Esophagus squamous epithelium (tissue), 5 donors: ENCODE data around the gene CLASP2. TPM values are rescaled to one million over a fixed set of nuclear protein-coding genes. Genes with fewer than 3 reads are reported as not detected.
"Not testable (repeated sequence)": the region's sequence is repeated elsewhere in the genome, so short reads cannot be mapped to it uniquely, and the experiment has no call there.

Experiments used
- DNase-seq: peaks from one replicate; lab custom pipeline; 2025; lab: John Stamatoyannopoulos, UW
- H3K27ac ChIP-seq, 4 donors: fragments of 200-600 bp; sonication (generic); one replicate each; pipeline ENCODE4 v1.5.1; 2016 to 2019; ENCODE audit warnings: mild to moderate bottlenecking in 1 of 4
- H3K27me3 ChIP-seq, 4 donors: fragments of 200-600 bp; sonication (generic); 1 replicate in 3 of 4; 2 replicates in 1 of 4; pipeline versions ENCODE4 v1.5.1 to v1.6.0; 2017 to 2021; ENCODE audit warnings: antibody characterized with exemption in 1 of 4
- H3K36me3 ChIP-seq, 3 donors: fragments of 200-600 bp; sonication (generic); one replicate each; pipeline ENCODE4 v1.5.1; 2016 to 2019
- H3K4me1 ChIP-seq, 3 donors: fragments of 200-600 bp; sonication (generic); one replicate each; pipeline ENCODE4 v1.5.1; 2017 to 2019
- H3K4me3 ChIP-seq, 4 donors: fragments of 200-600 bp; sonication (generic); 1 replicate in 3 of 4; 2 replicates in 1 of 4; pipeline ENCODE4 v1.5.1; 2016 to 2019; ENCODE audit warnings: mild to moderate bottlenecking in 2 of 4, moderate library complexity in 1 of 4
- H3K9me3 ChIP-seq, 3 donors: fragments of 200-600 bp; sonication (generic); one replicate each; pipeline ENCODE4 v1.5.1; 2016 to 2019
- POLR2A ChIP-seq, 4 donors: fragments of 450-650 bp; IDR thresholded peaks; one replicate each; pipeline ENCODE4 v1.6.1; 2017; ENCODE audit warnings: antibody characterized with exemption in 4 of 4, mild to moderate bottlenecking in 4 of 4, moderate library complexity in 3 of 4
- WGBS, 2 donors: methylation state at CpG; one replicate each; pipeline ENCODE4 v1.1.5; 2018; 5-methylcytosine and 5-hydroxymethylcytosine counted together
- intact Hi-C: fragments of 100-400 bp; cut with DNase I; formaldehyde crosslinking; loops from one replicate; pipeline ENCODE4 v1.15.0; 2022
- total RNA-seq, 4 donors: library from RNA; depleted of rRNA; stranded (reverse); fragments of >200 nt; gene quantifications; one replicate each; pipeline ENCODE4 v1.1.0, GENCODE V29; 2016
- TF ChIP-seq, protein P1 (sequence below), 6 experiments: fragments of 450-650 bp in 4 of 6; fragments of 200-600 bp in 2 of 6; sonication (generic) in 2 of 6; IDR thresholded peaks; one replicate each; pipeline ENCODE4 v1.5.1; 2016 to 2019; ENCODE audit warnings: antibody characterized with exemption in 6 of 6, mild to moderate bottlenecking in 4 of 6, moderate library complexity in 4 of 6
- donor health status: DM: yes; HTN: yes; CAD: no.

The CLASP2 gene
- total RNA-seq, 4 donors from 2014 or later: 16.7 to 49.4 (median 32.1) TPM

DNA sequence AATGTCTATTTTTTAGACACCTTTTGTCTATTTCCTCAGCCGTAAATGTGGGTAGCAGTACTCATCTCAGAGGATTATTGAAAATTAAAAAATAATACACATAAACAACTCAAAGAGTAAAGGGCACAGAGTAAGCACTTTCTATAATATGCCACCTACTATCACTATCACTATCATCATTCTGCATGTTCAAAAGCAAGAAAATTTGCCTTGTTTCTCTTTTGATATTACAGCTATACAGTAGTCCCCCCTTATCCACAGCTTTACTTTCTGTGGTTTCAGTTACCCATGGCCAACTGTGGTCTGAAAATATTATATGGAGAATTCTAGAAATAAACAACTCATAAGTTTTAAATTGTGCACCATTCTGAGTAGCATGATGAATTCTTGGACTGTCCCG, 27.7 kb downstream of the CLASP2 start:
- intact Hi-C loops: no loop called here
- Histone ChIP-seq H3K4me3 (no peak overlapping the region), H3K36me3 (peaks cover 0 to 24% (median 0%) of the 10 kb centered on the region in 3 donors), H3K4me1 (no peaks in the 10 kb centered on the region), H3K9me3 (no peaks in the 10 kb centered on the region), H3K27me3 (no peaks in the 10 kb centered on the region), H3K27ac (no peak overlapping the region)
- 100% methylated on average over 2 of the region's 2 CpGs for WGBS, 2 donors
- DNase-seq: no peak
- TF ChIP-seq, protein P1, sequence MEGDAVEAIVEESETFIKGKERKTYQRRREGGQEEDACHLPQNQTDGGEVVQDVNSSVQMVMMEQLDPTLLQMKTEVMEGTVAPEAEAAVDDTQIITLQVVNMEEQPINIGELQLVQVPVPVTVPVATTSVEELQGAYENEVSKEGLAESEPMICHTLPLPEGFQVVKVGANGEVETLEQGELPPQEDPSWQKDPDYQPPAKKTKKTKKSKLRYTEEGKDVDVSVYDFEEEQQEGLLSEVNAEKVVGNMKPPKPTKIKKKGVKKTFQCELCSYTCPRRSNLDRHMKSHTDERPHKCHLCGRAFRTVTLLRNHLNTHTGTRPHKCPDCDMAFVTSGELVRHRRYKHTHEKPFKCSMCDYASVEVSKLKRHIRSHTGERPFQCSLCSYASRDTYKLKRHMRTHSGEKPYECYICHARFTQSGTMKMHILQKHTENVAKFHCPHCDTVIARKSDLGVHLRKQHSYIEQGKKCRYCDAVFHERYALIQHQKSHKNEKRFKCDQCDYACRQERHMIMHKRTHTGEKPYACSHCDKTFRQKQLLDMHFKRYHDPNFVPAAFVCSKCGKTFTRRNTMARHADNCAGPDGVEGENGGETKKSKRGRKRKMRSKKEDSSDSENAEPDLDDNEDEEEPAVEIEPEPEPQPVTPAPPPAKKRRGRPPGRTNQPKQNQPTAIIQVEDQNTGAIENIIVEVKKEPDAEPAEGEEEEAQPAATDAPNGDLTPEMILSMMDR (IDR thresholded peaks at IDR 0.05): no peak
- TF ChIP-seq POLR2A (IDR thresholded peaks at IDR 0.05): no peak

DNA sequence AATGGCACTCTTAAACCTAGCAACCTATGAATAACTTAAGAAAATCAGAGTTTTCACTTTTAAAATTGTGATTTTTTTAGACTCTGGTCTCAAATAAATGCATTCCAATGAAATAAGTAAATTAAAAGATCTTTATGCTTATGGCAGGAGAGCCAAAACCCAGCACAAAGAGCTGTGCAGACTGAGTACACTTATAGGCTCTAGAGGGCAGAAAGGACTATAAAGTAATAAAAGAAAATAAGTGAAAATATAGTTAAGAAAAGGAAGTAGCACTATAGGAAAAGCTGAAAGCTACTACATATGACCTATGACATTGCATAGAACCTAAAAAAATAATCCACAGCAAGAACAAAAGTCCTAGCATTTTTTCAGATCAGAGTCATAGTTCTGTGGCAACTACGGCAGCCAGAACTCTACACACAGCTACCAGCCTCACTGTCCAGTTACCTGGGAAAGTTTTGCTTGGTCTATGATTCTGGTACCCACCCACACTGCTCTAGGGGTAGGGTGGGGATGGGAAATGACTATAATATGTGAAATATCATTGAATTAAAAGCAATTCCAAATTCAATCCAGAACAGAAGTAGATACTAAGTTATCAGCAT, 30.5 kb downstream of the CLASP2 start:
- Histone ChIP-seq H3K4me3 (no peak overlapping the region), H3K4me1 (no peaks in the 10 kb centered on the region), H3K27ac (no peak overlapping the region), H3K27me3 (no peaks in the 10 kb centered on the region), H3K9me3 (no peaks in the 10 kb centered on the region), H3K36me3 (peaks cover 0 to 47% (median 0%) of the 10 kb centered on the region in 3 donors)
- intact Hi-C loops: no loop called here
- no peak for DNase-seq
- TF ChIP-seq POLR2A (IDR thresholded peaks at IDR 0.05): no peak
- TF ChIP-seq, protein P1 (IDR thresholded peaks at IDR 0.05): no peak
- WGBS, 2 donors: 65 to 84% methylated on average over 1 of the region's 1 CpG

DNA sequence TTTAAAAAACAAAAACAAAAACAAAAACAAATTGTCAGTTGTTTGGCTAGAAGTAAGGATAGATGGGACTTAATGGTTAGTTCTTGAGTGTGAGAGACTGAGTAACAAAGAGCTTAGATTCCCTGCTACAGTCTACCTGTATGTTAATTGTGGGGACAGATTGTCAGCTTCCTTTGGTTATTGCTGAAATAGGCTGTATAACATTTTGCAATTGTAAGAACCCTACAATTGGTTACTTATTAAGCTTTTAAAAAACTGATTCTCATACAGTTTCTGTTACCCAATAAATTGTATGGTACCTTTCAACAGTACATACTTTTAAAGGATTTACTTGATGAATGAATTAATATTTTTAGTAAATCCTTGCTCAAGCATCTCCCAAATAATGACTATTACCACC, 35.3 kb downstream of the CLASP2 start:
- no peaks in the 10 kb centered on the region for H3K4me1 ChIP-seq
- no peak overlapping the region for H3K4me3 ChIP-seq
- no peak overlapping the region for H3K27ac ChIP-seq
- H3K27me3 ChIP-seq: no peaks in the 10 kb centered on the region
- H3K9me3 ChIP-seq: no peaks in the 10 kb centered on the region
- TF ChIP-seq, protein P1 (IDR thresholded peaks at IDR 0.05): no peak
- no peak for TF ChIP-seq POLR2A (IDR thresholded peaks at IDR 0.05)
- no peak for DNase-seq
- H3K36me3 ChIP-seq: peaks cover 0 to 72% (median 0%) of the 10 kb centered on the region in 3 donors
- intact Hi-C loops: no loop called here

DNA sequence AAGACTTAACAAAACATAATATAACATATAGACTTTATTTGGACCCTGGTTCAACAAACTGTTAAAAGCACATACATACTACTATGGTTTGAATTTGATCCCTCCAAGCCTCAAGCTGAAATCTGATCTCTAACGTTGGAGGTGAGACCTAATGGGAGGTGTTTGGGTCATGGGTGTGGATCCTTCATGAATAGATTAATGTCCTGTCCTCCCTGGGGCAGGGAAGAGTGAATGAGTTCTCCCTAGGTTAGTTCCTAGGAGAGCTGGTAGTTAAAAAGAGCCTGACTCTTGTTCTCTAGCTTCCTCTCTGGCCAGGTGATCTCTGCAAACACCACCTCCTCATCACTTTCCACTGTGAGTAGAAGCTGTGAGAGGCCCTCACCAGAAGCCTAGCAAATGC, 36.4 kb downstream of the CLASP2 start:
- Histone ChIP-seq H3K9me3 (no peaks in the 10 kb centered on the region), H3K4me3 (no peak overlapping the region), H3K27ac (no peak overlapping the region), H3K27me3 (no peaks in the 10 kb centered on the region), H3K36me3 (peaks cover 0 to 61% (median 0%) of the 10 kb centered on the region in 3 donors), H3K4me1 (no peaks in the 10 kb centered on the region)
- no peak for TF ChIP-seq POLR2A (IDR thresholded peaks at IDR 0.05)
- TF ChIP-seq, protein P1 (IDR thresholded peaks at IDR 0.05): no peak
- intact Hi-C loops: no loop called here
- WGBS, 2 donors: 6 to 50% methylated on average over 1 of the region's 1 CpG
- no peak for DNase-seq

DNA sequence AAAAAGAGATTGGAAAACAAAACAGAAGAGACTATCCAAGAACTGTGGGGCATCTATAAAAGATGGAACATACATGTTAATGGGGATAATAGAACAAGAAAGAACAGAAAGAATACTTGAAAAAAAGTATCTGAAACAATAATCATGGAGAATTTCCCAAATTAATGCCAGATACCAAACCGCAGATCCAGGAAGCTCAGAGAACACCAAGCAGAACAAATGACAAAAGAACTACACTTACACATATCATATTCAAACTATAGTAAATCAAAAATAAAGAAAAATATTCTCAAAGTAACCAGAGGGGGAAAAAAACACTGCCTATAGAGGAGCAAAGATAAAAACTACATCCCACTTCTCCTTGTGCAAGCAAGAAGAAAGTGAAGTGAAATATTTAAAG, 40.0 kb downstream of the CLASP2 start:
- H3K27me3 ChIP-seq: no peaks in the 10 kb centered on the region
- H3K36me3 ChIP-seq: peaks cover 0 to 30% (median 0%) of the 10 kb centered on the region in 3 donors
- no peak for DNase-seq
- H3K9me3 ChIP-seq: no peaks in the 10 kb centered on the region
- no peak overlapping the region for H3K4me3 ChIP-seq
- H3K27ac ChIP-seq: no peak overlapping the region
- intact Hi-C loops: no loop called here
- TF ChIP-seq, protein P1 (IDR thresholded peaks at IDR 0.05): no peak
- no peak for TF ChIP-seq POLR2A (IDR thresholded peaks at IDR 0.05)
- 100% methylated on average over 1 of the region's 1 CpG for WGBS, 2 donors
- H3K4me1 ChIP-seq: no peaks in the 10 kb centered on the region

DNA sequence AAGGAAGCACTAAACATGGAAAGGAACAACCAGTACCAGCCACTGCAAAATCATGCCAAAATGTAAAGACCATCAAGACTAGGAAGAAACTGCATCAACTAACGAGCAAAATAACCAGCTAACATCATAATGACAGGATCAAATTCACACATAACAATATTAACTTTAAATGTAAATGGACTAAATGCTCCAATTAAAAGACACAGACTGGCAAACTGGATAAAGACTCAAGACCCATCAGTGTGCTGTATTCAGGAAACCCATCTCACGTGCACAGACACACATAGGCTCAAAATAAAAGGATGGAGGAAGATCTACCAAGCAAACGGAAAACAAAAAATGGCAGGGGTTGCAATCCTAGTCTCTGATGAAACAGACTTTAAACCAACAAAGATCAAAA, 44.6 kb downstream of the CLASP2 start:
- H3K9me3 ChIP-seq, H3K4me1 ChIP-seq, H3K27ac ChIP-seq, DNase-seq, H3K27me3 ChIP-seq, intact Hi-C loops, H3K4me3 ChIP-seq: not testable (repeated sequence)
- H3K36me3 ChIP-seq: peaks cover 0 to 15% (median 0%) of the 10 kb centered on the region in 3 donors
- 100% methylated on average over 2 of the region's 3 CpGs for WGBS, 2 donors
